NB4 (cell line): ENCODE data around the gene ACP7.

ENCODE experiments used
- DNase-seq: peaks from one replicate; pipeline ENCODE4 v3.0.0; 2010; ENCODE audit warnings: low read depth
- H3K4me3 ChIP-seq: one replicate; pipeline ENCODE4 v1.5.1; 2011; ENCODE audit warnings: mild to moderate bottlenecking, low read depth, low read length, moderate library complexity
- MAX ChIP-seq: IDR thresholded peaks from 2 replicates; pipeline ENCODE4 v1.6.1; 2011; ENCODE audit warnings: low read depth, low read length
- MYC ChIP-seq: IDR thresholded peaks from 2 replicates; pipeline ENCODE4 v1.6.1; 2011; ENCODE audit warnings: low read depth, low read length
- POLR2A ChIP-seq: IDR thresholded peaks from 2 replicates; pipeline ENCODE4 v1.6.1; 2011; ENCODE audit warnings: mild to moderate bottlenecking; ENCODE audit not compliant: insufficient read length; ENCODE audit errors: extremely low read depth
- TF ChIP-seq, protein P1 (sequence below): IDR thresholded peaks from one replicate; pipeline ENCODE4 v1.5.1; 2012; ENCODE audit warnings: low read depth, low read length

The ACP7 gene

GRCh38 chr19:39135701-39136100, 51.5 kb downstream of the ACP7 start:
- TF ChIP-seq MYC (no peak), POLR2A (no peak), MAX (no peak)
- TF ChIP-seq, protein P1, sequence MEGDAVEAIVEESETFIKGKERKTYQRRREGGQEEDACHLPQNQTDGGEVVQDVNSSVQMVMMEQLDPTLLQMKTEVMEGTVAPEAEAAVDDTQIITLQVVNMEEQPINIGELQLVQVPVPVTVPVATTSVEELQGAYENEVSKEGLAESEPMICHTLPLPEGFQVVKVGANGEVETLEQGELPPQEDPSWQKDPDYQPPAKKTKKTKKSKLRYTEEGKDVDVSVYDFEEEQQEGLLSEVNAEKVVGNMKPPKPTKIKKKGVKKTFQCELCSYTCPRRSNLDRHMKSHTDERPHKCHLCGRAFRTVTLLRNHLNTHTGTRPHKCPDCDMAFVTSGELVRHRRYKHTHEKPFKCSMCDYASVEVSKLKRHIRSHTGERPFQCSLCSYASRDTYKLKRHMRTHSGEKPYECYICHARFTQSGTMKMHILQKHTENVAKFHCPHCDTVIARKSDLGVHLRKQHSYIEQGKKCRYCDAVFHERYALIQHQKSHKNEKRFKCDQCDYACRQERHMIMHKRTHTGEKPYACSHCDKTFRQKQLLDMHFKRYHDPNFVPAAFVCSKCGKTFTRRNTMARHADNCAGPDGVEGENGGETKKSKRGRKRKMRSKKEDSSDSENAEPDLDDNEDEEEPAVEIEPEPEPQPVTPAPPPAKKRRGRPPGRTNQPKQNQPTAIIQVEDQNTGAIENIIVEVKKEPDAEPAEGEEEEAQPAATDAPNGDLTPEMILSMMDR, result no peak
- no peak overlapping the region for H3K4me3 ChIP-seq
- DNase-seq, result no peak

- no peak for DNase-seq
- TF ChIP-seq POLR2A (no peak), MAX (no peak), MYC (no peak)
- TF ChIP-seq, protein P1, result no peak
- H3K4me3 ChIP-seq, result no peak overlapping the region
Observed at GRCh38 chr19:39136225-39136940, 52.2 kb downstream of the ACP7 start.

GRCh38 chr19:39137131-39137530, 53.0 kb downstream of the ACP7 start:
- TF ChIP-seq MYC, result no peak
- TF ChIP-seq MAX, result no peak
- TF ChIP-seq, protein P1, result no peak
- TF ChIP-seq POLR2A, result no peak
- H3K4me3 ChIP-seq, result no peak overlapping the region

GRCh38 chr19:39138221-39139211, 54.3 kb downstream of the ACP7 start:
- DNase-seq, result no peak
- TF ChIP-seq, protein P1, result no peak
- no peak for TF ChIP-seq POLR2A
- TF ChIP-seq MYC, result no peak
- no peak for TF ChIP-seq MAX
- no peak overlapping the region for H3K4me3 ChIP-seq

More at GRCh38 chr19:39137131-39137530, 53.0 kb downstream of the ACP7 start:
- DNase-seq, result no peak

DNA sequence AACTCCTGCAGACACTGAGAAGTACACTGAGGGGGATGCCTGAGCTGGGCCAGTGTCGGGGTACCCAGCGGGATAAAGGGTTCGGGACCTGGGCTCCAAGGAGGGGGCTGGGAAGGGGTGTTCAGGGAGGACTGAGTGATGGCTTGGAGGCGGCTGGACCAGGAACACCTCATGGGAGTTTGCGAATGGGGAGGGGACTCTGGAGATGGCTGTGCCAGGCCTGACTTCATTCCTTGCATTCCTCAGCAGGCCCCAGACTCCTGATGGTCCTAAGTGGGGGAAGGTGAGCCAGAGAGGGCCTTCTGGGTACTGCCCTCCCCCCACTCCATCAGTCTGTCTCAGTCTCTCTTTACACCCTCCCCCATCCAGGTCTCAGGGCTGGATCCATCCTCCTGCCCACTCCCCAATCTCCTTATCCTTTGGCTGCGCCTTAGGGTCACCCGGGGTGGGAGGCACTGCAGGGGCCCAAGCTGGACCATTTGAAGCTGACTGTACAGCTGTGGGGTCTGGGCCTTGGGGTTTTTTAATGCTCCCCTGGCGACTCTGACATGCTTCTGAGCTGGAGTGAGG, 55.2 kb downstream of the ACP7 start:
- TF ChIP-seq, protein P1, result no peak
- no peak for TF ChIP-seq MYC
- no peak for TF ChIP-seq POLR2A
- no peak for TF ChIP-seq MAX
- no peak for DNase-seq
- H3K4me3 ChIP-seq, result no peak overlapping the region
